OCI-LY7 (cell line): ENCODE measurements around the gene CBLC.

Experiments
- CTCF ChIP-seq: fragments of 200-600 bp; sonication (generic); conservative IDR thresholded peaks from 2 replicates; pipeline ENCODE4 v1.5.1; 2014; ENCODE audit warnings: mild to moderate bottlenecking, antibody characterized with exemption, low read length, moderate library complexity, mixed read lengths
- EZH2phosphoT487 ChIP-seq: fragments of 200-600 bp; sonication (generic); IDR thresholded peaks from 2 replicates; pipeline ENCODE4 v1.6.1; 2018; ENCODE audit warnings: low read depth, borderline replicate concordance, mild to moderate bottlenecking, mixed run types, antibody characterized with exemption, low read length, moderate library complexity, mixed read lengths

- TF ChIP-seq CTCF (no peak), EZH2phosphoT487 (no peak)
These were observed 38.6 kb downstream of the CBLC start for GRCh38 chr19:44816301-44816700.
